GM10248 (cell line): ENCODE data around the gene PTPRN2.

Source experiments
- CTCF ChIA-PET: fragments of 300-600 bp; sonication (Branson Sonifier 250); formaldehyde crosslinking; extraction: SDS; loops from one replicate; lab custom pipeline; 2021; ENCODE audit warnings: antibody characterized with exemption; lab: Yijun Ruan, JAX
- POLR2A ChIA-PET: fragments of 350-650 bp; sonication (Branson Sonifier 250); formaldehyde crosslinking; extraction: SDS; loops from one replicate; lab custom pipeline; 2020; ENCODE audit warnings: antibody characterized with exemption; lab: Yijun Ruan, JAX
- DNase-seq: peaks from one replicate; pipeline ENCODE4 v3.0.0; 2012; ENCODE audit errors: extremely low spot score
- CTCF ChIP-seq: IDR thresholded peaks from 2 replicates; pipeline ENCODE4 v1.5.1; 2012; ENCODE audit warnings: mild to moderate bottlenecking, low read depth; ENCODE audit errors: extremely low read depth, missing control alignments, control extremely low read depth

The PTPRN2 gene

GRCh38 chr7:157889480-157889879 lies 698.1 kb downstream of the PTPRN2 start:
- ChIA-PET CTCF (interaction anchor here (1.0 kb wide), 1 partner anchor 11 kb away, joined by 3 read pairs; no protein-coding TSS in a partner anchor), POLR2A (no interaction called here)
- no peak for TF ChIP-seq CTCF
- DNase-seq, result no peak

- no peak for TF ChIP-seq CTCF
- POLR2A ChIA-PET, result no interaction called here
- CTCF ChIA-PET, result no interaction called here
- DNase-seq, result no peak
These were observed 699.0 kb downstream of the PTPRN2 start for GRCh38 chr7:157888579-157888978.

GRCh38 chr7:157887400-157887799 lies 700.2 kb downstream of the PTPRN2 start:
- POLR2A ChIA-PET, result no interaction called here
- no peak for DNase-seq
- no peak for TF ChIP-seq CTCF
- CTCF ChIA-PET, result no interaction called here

GRCh38 chr7:157886711-157887110 lies 700.9 kb downstream of the PTPRN2 start:
- ChIA-PET CTCF (no interaction called here), POLR2A (no interaction called here)
- no peak for DNase-seq
- no peak for TF ChIP-seq CTCF

GRCh38 chr7:157886266-157886665 lies 701.4 kb downstream of the PTPRN2 start:
- no peak for TF ChIP-seq CTCF
- DNase-seq, result no peak
- CTCF ChIA-PET, result no interaction called here
- POLR2A ChIA-PET, result no interaction called here

- POLR2A ChIA-PET, result no interaction called here
- CTCF ChIA-PET, result no interaction called here
- no peak for DNase-seq
- TF ChIP-seq CTCF, result no peak
These were observed 702.5 kb downstream of the PTPRN2 start for GRCh38 chr7:157885140-157885539.
